B cell (primary cell): Measurements from ENCODE around the gene PCIF1. TPM values are rescaled to one million over a fixed set of nuclear protein-coding genes. Genes with fewer than 3 reads are reported as not detected.

Experiments used
- ATAC-seq: fragments of 200-7000 bp; cut with Tn5 transposase; one replicate; pipeline ENCODE4 v1.10.0; 2021; ENCODE audit warnings: low read depth, mild to moderate bottlenecking, moderate number of reproducible peaks, moderate library complexity
- CTCF ChIA-PET: fragments of 350-600 bp; sonication (Branson Sonifier 250); formaldehyde crosslinking; loops from one replicate; lab custom pipeline; 2021; ENCODE audit warnings: antibody characterized with exemption, inconsistent platforms; lab: Charles Lee
- POLR2A ChIA-PET: fragments of 350-600 bp; sonication (Branson Sonifier 250); formaldehyde crosslinking; loops from one replicate; lab custom pipeline; 2021; ENCODE audit warnings: antibody characterized with exemption; lab: Charles Lee
- DNase-seq: peaks from one replicate; pipeline ENCODE4 v3.0.0; 2013
- H2AFZ ChIP-seq: 2 replicates; pipeline ENCODE4 v1.6.1; 2012; ENCODE audit warnings: mild to moderate bottlenecking, low read depth, low read length; ENCODE audit not compliant: insufficient read depth, poor library complexity, severe bottlenecking
- H3K27ac ChIP-seq, 2 donors: 1 replicate in 1 of 2; 2 replicates in 1 of 2; pipeline ENCODE4 v1.5.1; 2012 to 2013; ENCODE audit warnings: low read length in 2 of 2, mild to moderate bottlenecking in 2 of 2, moderate library complexity in 1 of 2
- H3K27me3 ChIP-seq, 4 experiments: fragments of 200-600 bp in 1 of 4; sonication (generic) in 1 of 4; replicated peaks in 1 of 4; 1 replicate in 2 of 4; 2 replicates in 2 of 4; pipeline versions ENCODE4 v1.6.1 to v1.7.0; 2013 to 2016; ENCODE audit warnings: low read length in 3 of 4, mild to moderate bottlenecking in 2 of 4, mixed read lengths in 1 of 4, moderate library complexity in 1 of 4; ENCODE audit not compliant: insufficient read depth in 4 of 4, control insufficient read depth in 3 of 4; ENCODE audit errors: control extremely low read depth in 1 of 4
- H3K36me3 ChIP-seq, 2 experiments: replicated peaks in 1 of 2; 1 replicate in 1 of 2; 2 replicates in 1 of 2; pipeline versions ENCODE4 v1.6.1 to v1.7.1; 2013; ENCODE audit warnings: low read length in 1 of 2; ENCODE audit not compliant: insufficient read depth in 2 of 2, control insufficient read depth in 1 of 2; ENCODE audit errors: control extremely low read depth in 1 of 2, extremely low read depth in 1 of 2
- H3K4me1 ChIP-seq, 2 donors: fragments of 200-600 bp in 1 of 2; sonication (generic) in 1 of 2; 1 replicate in 1 of 2; 2 replicates in 1 of 2; pipeline versions ENCODE4 v1.5.1 to v1.6.1; 2013 to 2017; ENCODE audit warnings: low read length in 2 of 2; ENCODE audit not compliant: control insufficient read depth in 2 of 2, insufficient read depth in 2 of 2
- H3K4me2 ChIP-seq: replicated peaks from 2 replicates; pipeline ENCODE3; 2012; ENCODE audit warnings: mild to moderate bottlenecking, low read depth, low read length; ENCODE audit not compliant: poor library complexity, severe bottlenecking
- H3K4me3 ChIP-seq, 5 experiments: fragments of 200-600 bp in 1 of 5; sonication (generic) in 1 of 5; 1 replicate in 3 of 5; 2 replicates in 2 of 5; pipeline versions ENCODE4 v1.5.1 to v1.7.0; 2011 to 2016; ENCODE audit warnings: low read length in 4 of 5, mild to moderate bottlenecking in 4 of 5, low read depth in 2 of 5, control low read depth in 1 of 5, moderate library complexity in 1 of 5; ENCODE audit not compliant: insufficient read depth in 1 of 5; ENCODE audit errors: control extremely low read depth in 1 of 5, extremely low read depth in 1 of 5
- H3K79me2 ChIP-seq: fragments of 200-600 bp; sonication (generic); one replicate; pipeline ENCODE4 v1.6.0; 2016; ENCODE audit warnings: low read length; ENCODE audit not compliant: control insufficient read depth, insufficient read depth
- H3K9ac ChIP-seq: fragments of 200-600 bp; sonication (generic); 2 replicates; pipeline ENCODE4 v1.6.1; 2017; ENCODE audit warnings: mild to moderate bottlenecking, low read length, moderate library complexity
- H3K9me3 ChIP-seq, 3 donors: one replicate each; pipeline versions ENCODE4 v1.6.1 to v1.7.1; 2013; ENCODE audit warnings: low read length in 2 of 3; ENCODE audit not compliant: control insufficient read depth in 2 of 3, insufficient read depth in 1 of 3; ENCODE audit errors: control extremely low read depth in 1 of 3
- H4K20me1 ChIP-seq: 2 replicates; pipeline ENCODE4 v1.6.0; 2012; ENCODE audit warnings: mild to moderate bottlenecking, low read length; ENCODE audit not compliant: insufficient read depth, control insufficient read depth, poor library complexity, severe bottlenecking
- H3K27ac Mint-ChIP-seq: one replicate; pipeline ENCODE4 v1.8.0; 2021; ENCODE audit warnings: mixed read lengths
- H3K27me3 Mint-ChIP-seq: one replicate; pipeline ENCODE4 v1.8.0; 2021; ENCODE audit warnings: mixed read lengths
- H3K4me1 Mint-ChIP-seq: one replicate; pipeline ENCODE4 v1.8.0; 2021; ENCODE audit warnings: mixed read lengths
- H3K4me3 Mint-ChIP-seq: one replicate; pipeline ENCODE4 v1.8.0; 2021; ENCODE audit warnings: mixed read lengths
- H3K9me3 Mint-ChIP-seq: one replicate; pipeline ENCODE4 v1.8.0; 2022; ENCODE audit warnings: mixed read lengths; ENCODE audit not compliant: insufficient read depth
- CTCF ChIP-seq: fragments of 200-600 bp; IDR thresholded peaks from one replicate; pipeline ENCODE4 v1.8.0; 2022; ENCODE audit warnings: antibody characterized with exemption, mild to moderate bottlenecking
- EZH2 ChIP-seq: IDR thresholded peaks from 2 replicates; pipeline ENCODE4 v1.6.1; 2012; ENCODE audit warnings: borderline replicate concordance, low read depth, mild to moderate bottlenecking, moderate library complexity, low read length; ENCODE audit not compliant: insufficient read depth, poor library complexity, severe bottlenecking
- WGBS: methylation state at CpG from one replicate; pipeline ENCODE4 v1.1.5; 2013; ENCODE audit warnings: missing lambda C conversion rate; ENCODE audit not compliant: insufficient coverage; 5-methylcytosine and 5-hydroxymethylcytosine counted together
- intact Hi-C: fragments of 100-400 bp; cut with micrococcal nuclease; formaldehyde crosslinking; loops from one replicate; pipeline ENCODE4 v1.10.0; 2022
- polyA plus RNA-seq: library from polyadenylated mRNA; depleted of rRNA; stranded (reverse); fragments of >200 nt; gene quantifications from 2 replicates; pipeline ENCODE4 v1.2.3, GENCODE V29; 2012
- total RNA-seq, 2 donors: library from RNA; stranded (reverse); fragments of 120-200 nt in 1 of 2; gene quantifications; 1 replicate in 1 of 2; 2 replicates in 1 of 2; pipeline versions ENCODE4 v1.2.3 to v1.2.4, GENCODE V29; 2013 to 2022

Gene PCIF1
- total and polyA plus RNA-seq, 2 donors (not counting 1 experiment from before 2014, with no cell fraction given) = 74.2 to 79.2 TPM

- no peaks in the 10 kb centered on the region for H3K27me3 ChIP-seq
- Mint-ChIP-seq H3K4me1 (peaks cover 19% of the 10 kb centered on the region), H3K27me3 (no peaks in the 10 kb centered on the region), H3K9me3 (no peaks in the 10 kb centered on the region), H3K27ac (no peak overlapping the region), H3K4me3 (no peak overlapping the region)
- DNase-seq = no peak
- no peak overlapping the region for H3K4me2 ChIP-seq
- H4K20me1 ChIP-seq = peaks cover 29% of the 10 kb centered on the region
- no peak overlapping the region for H3K27ac ChIP-seq
- intact Hi-C loops = no loop called here
- ATAC-seq = no peak
- TF ChIP-seq CTCF = no peak
- TF ChIP-seq EZH2 = no peak
- H2AFZ ChIP-seq = no peak overlapping the region
- H3K4me1 ChIP-seq = peaks cover 4 to 8% of the 10 kb centered on the region in 2 donors
- ChIA-PET CTCF (interaction anchor here (0.8 to 1.0 kb wide), 2 partner anchors 30 to 502 kb away, joined by 3 to 5 read pairs; no protein-coding TSS in a partner anchor), POLR2A (no interaction called here)
- H3K4me3 ChIP-seq = no peak overlapping the region
- H3K79me2 ChIP-seq = peaks cover 42% of the 10 kb centered on the region
- H3K36me3 ChIP-seq = peaks cover 2 to 76% of the 10 kb centered on the region in 2 experiments
- H3K9me3 ChIP-seq = no peaks in the 10 kb centered on the region
- WGBS = 100% methylated on average over 3 of the region's 3 CpGs
- H3K9ac ChIP-seq = no peak overlapping the region
These were observed 5.6 kb downstream of the PCIF1 start for GRCh38 chr20:45940053-45940452.

- Histone ChIP-seq H3K36me3 (peaks cover 2 to 80% of the 10 kb centered on the region in 2 experiments), H3K9me3 (no peaks in the 10 kb centered on the region), H3K27ac (no peak overlapping the region), H3K4me2 (no peak overlapping the region), H4K20me1 (peaks cover 29% of the 10 kb centered on the region), H2AFZ (no peak overlapping the region), H3K9ac (no peak overlapping the region), H3K4me3 (no peak overlapping the region), H3K79me2 (peaks cover 39% of the 10 kb centered on the region), H3K27me3 (no peaks in the 10 kb centered on the region), H3K4me1 (peaks cover 4 to 8% of the 10 kb centered on the region in 2 donors)
- CTCF ChIA-PET = interaction anchor here (0.8 to 1.9 kb wide), 3 partner anchors 29 to 503 kb away, joined by 3 to 5 read pairs (median 4); no protein-coding TSS in a partner anchor
- intact Hi-C loops = no loop called here
- no peaks in the 10 kb centered on the region for H3K27me3 Mint-ChIP-seq
- WGBS = 95% methylated on average over 13 of the region's 13 CpGs
- POLR2A ChIA-PET = no interaction called here
- no peak overlapping the region for H3K27ac Mint-ChIP-seq
- DNase-seq = no peak
- peaks cover 16% of the 10 kb centered on the region for H3K4me1 Mint-ChIP-seq
- no peaks in the 10 kb centered on the region for H3K9me3 Mint-ChIP-seq
- no peak for ATAC-seq
- TF ChIP-seq EZH2 = no peak
- TF ChIP-seq CTCF = no peak
- H3K4me3 Mint-ChIP-seq = no peak overlapping the region
These were observed 6.0 kb downstream of the PCIF1 start for GRCh38 chr20:45940469-45940868.
